Endothelial cell of umbilical vein (primary cell): ENCODE measurements around the gene FREM1. TPM values are rescaled to one million over a fixed set of nuclear protein-coding genes. Genes with fewer than 3 reads are reported as not detected.

Experiments
- BruUV-seq: library from RNA; stranded (reverse); fragments of 400-500 nt; replicated peaks from 2 replicates; lab custom pipeline; 2021; lab: Mats Ljungman, UMichigan
- CTCF ChIA-PET: fragments of 300-600, 350-600 bp; sonication (Branson Sonifier 250); formaldehyde crosslinking; loops from one replicate; lab custom pipeline; 2021; ENCODE audit warnings: antibody characterized with exemption, inconsistent platforms; lab: Charles Lee
- POLR2A ChIA-PET: fragments of 300-600, 350-600 bp; sonication (Branson Sonifier 250); formaldehyde crosslinking; loops from one replicate; lab custom pipeline; 2021; ENCODE audit warnings: antibody characterized with exemption, inconsistent platforms; lab: Charles Lee
- DNase-seq: peaks from one replicate; pipeline ENCODE4 v3.0.0-alpha.2; 2011; ENCODE audit warnings: low read depth, low spot score
- FAIRE-seq: peaks from 2 replicates; lab custom pipeline; 2011; peaks lifted over from hg19 to GRCh38; lab: Jason Lieb, UNC
- H2AFZ ChIP-seq: 2 replicates; pipeline ENCODE4 v1.6.0; 2012; ENCODE audit warnings: low read depth, low read length, control low read depth, inconsistent platforms
- H3K27ac ChIP-seq: 2 replicates; pipeline ENCODE4 v1.5.1; 2011; ENCODE audit warnings: low read depth, mild to moderate bottlenecking, control low read depth, low read length, moderate library complexity; ENCODE audit not compliant: insufficient read depth
- H3K27me3 ChIP-seq, 2 experiments: 2 replicates each; pipeline versions ENCODE4 v1.6.0 to v1.6.1; 2011; ENCODE audit warnings: low read length in 2 of 2, mixed read lengths in 1 of 2; ENCODE audit not compliant: control insufficient read depth in 2 of 2, insufficient read depth in 2 of 2
- H3K36me3 ChIP-seq, 2 experiments: 2 replicates in 1 of 2; 3 replicates in 1 of 2; pipeline ENCODE4 v1.5.1; 2011; ENCODE audit warnings: low read length in 2 of 2, mild to moderate bottlenecking in 1 of 2, moderate library complexity in 1 of 2; ENCODE audit not compliant: control insufficient read depth in 2 of 2, insufficient read depth in 2 of 2; ENCODE audit errors: extremely low read depth in 1 of 2
- H3K4me1 ChIP-seq: 3 replicates; pipeline ENCODE4 v1.5.1; 2011; ENCODE audit warnings: mild to moderate bottlenecking, low read length; ENCODE audit not compliant: control insufficient read depth, insufficient read depth; ENCODE audit errors: extremely low read depth
- H3K4me2 ChIP-seq: 2 replicates; pipeline ENCODE4 v1.6.1; 2011; ENCODE audit warnings: low read length, control low read depth, mixed read lengths; ENCODE audit not compliant: insufficient read depth
- H3K4me3 ChIP-seq, 3 experiments: fragments of 200-600 bp in 1 of 3; sonication (generic), shearing (Covaris generic) in 1 of 3; replicated peaks in 1 of 3; 2 replicates each; pipeline ENCODE4 v1.5.1; 2011 to 2016; ENCODE audit warnings: control low read depth in 3 of 3, low read length in 3 of 3, mild to moderate bottlenecking in 2 of 3, inconsistent platforms in 1 of 3, low read depth in 1 of 3, moderate library complexity in 1 of 3; ENCODE audit not compliant: insufficient read depth in 1 of 3
- H3K79me2 ChIP-seq: 2 replicates; pipeline ENCODE4 v1.6.0; 2012; ENCODE audit warnings: low read length, inconsistent platforms; ENCODE audit not compliant: control insufficient read depth, insufficient read depth
- H3K9ac ChIP-seq: replicated peaks from 2 replicates; pipeline ENCODE3; 2011; ENCODE audit warnings: low read length, control low read depth; ENCODE audit not compliant: insufficient read depth; ENCODE audit errors: extremely low read depth
- H3K9me1 ChIP-seq: replicated peaks from 3 replicates; pipeline ENCODE4 v1.6.0; 2011; ENCODE audit warnings: mild to moderate bottlenecking, low read length; ENCODE audit not compliant: control insufficient read depth, insufficient read depth; ENCODE audit errors: extremely low read depth
- H3K9me3 ChIP-seq: replicated peaks from 2 replicates; pipeline ENCODE4 v1.5.1; 2012; ENCODE audit warnings: low read length, inconsistent platforms; ENCODE audit not compliant: control insufficient read depth, insufficient read depth
- H4K20me1 ChIP-seq: replicated peaks from 2 replicates; pipeline ENCODE3; 2011; ENCODE audit warnings: mild to moderate bottlenecking, low read length; ENCODE audit not compliant: control insufficient read depth, insufficient read depth; ENCODE audit errors: extremely low read depth
- CTCF ChIP-seq, 2 donors: IDR thresholded peaks; 1 replicate in 1 of 2; 2 replicates in 1 of 2; pipeline ENCODE4 v1.5.1; 2011; ENCODE audit warnings: low read length in 2 of 2, mild to moderate bottlenecking in 2 of 2, moderate library complexity in 2 of 2, control low read depth in 1 of 2, inconsistent platforms in 1 of 2, low read depth in 1 of 2; ENCODE audit not compliant: insufficient read depth in 1 of 2; ENCODE audit errors: extremely low read depth in 1 of 2
- EZH2 ChIP-seq: IDR thresholded peaks from 2 replicates; pipeline ENCODE4 v1.6.1; 2012; ENCODE audit warnings: borderline replicate concordance, low read depth, mild to moderate bottlenecking, moderate library complexity, low read length, inconsistent platforms; ENCODE audit not compliant: severe bottlenecking
- FOS ChIP-seq: IDR thresholded peaks from 2 replicates; pipeline ENCODE4 v1.6.1; 2011; ENCODE audit warnings: mild to moderate bottlenecking, low read length, moderate library complexity, borderline replicate concordance; ENCODE audit not compliant: insufficient read depth
- GATA2 ChIP-seq: IDR thresholded peaks from 2 replicates; pipeline ENCODE4 v1.7.0; 2011; ENCODE audit warnings: low read depth, mild to moderate bottlenecking, moderate library complexity, mixed read lengths, low read length; ENCODE audit not compliant: insufficient read length, insufficient read depth
- JUN ChIP-seq: IDR thresholded peaks from 2 replicates; pipeline ENCODE4 v1.6.1; 2011; ENCODE audit warnings: borderline replicate concordance, low read depth; ENCODE audit not compliant: insufficient read length, insufficient read depth
- MYC ChIP-seq: IDR thresholded peaks from one replicate; pipeline ENCODE4 v1.6.1; 2011; ENCODE audit warnings: mild to moderate bottlenecking, low read depth, low read length
- POLR2A ChIP-seq: IDR thresholded peaks from 2 replicates; pipeline ENCODE4 v1.6.1; 2012; ENCODE audit warnings: low read depth, mild to moderate bottlenecking, control low read depth, low read length
- POLR2AphosphoS5 ChIP-seq: IDR thresholded peaks from 2 replicates; pipeline ENCODE4 v1.6.1; 2012; ENCODE audit warnings: low read depth, mild to moderate bottlenecking, control low read depth, low read length, moderate library complexity; ENCODE audit not compliant: insufficient read depth
- dilution Hi-C: fragments of 300-500 bp; cut with MboI; formaldehyde crosslinking; loops from one replicate; pipeline ENCODE4 v1.15.0; 2019; ENCODE audit warnings: low sequenced_read_pairs; ENCODE audit not compliant: extremely low pct_ligation_motif_present
- intact Hi-C: fragments of 100-400 bp; cut with micrococcal nuclease; formaldehyde crosslinking; loops from one replicate; pipeline ENCODE4 v1.10.0; 2022
- polyA plus RNA-seq, 4 experiments: library from polyadenylated mRNA; depleted of rRNA in 3 of 4; stranded (reverse) in 3 of 4; unstranded in 1 of 4; fragments of >200 nt; gene quantifications; 2 replicates each; pipeline versions ENCODE4 v1.2.1 to v1.2.3, GENCODE V29; 2011 to 2012; ENCODE audit warnings: missing spikeins in 1 of 4
- total RNA-seq: library from RNA; stranded (reverse); gene quantifications from 2 replicates; pipeline ENCODE4 v1.2.3, GENCODE V29; 2021
- TF ChIP-seq, protein P1 (sequence below): IDR thresholded peaks from 2 replicates; pipeline ENCODE4 v1.6.1; 2011; ENCODE audit not compliant: insufficient read depth, insufficient read length

FREM1 gene
- total and polyA plus RNA-seq, 2 donors (not counting 3 experiments of a cell fraction or from before 2014, with no cell fraction given) = 0.10 to 0.29 TPM

- H3K9me1 ChIP-seq = no peaks in the 10 kb centered on the region
- no peak overlapping the region for H3K9ac ChIP-seq
- DNase-seq (no peak), FAIRE-seq (no peak)
- H3K79me2 ChIP-seq = no peaks in the 10 kb centered on the region
- no peaks in the 10 kb centered on the region for H4K20me1 ChIP-seq
- dilution Hi-C loops = no loop called here
- H3K4me2 ChIP-seq = no peak overlapping the region
- no peak overlapping the region for H2AFZ ChIP-seq
- intact Hi-C loops = no loop called here
- no peaks in the 10 kb centered on the region for H3K36me3 ChIP-seq
- no peak overlapping the region for H3K27ac ChIP-seq
- no peak overlapping the region for H3K4me3 ChIP-seq
- H3K4me1 ChIP-seq = peaks cover 7% of the 10 kb centered on the region
- BruUV-seq = no TSS peak
- TF ChIP-seq POLR2AphosphoS5 (no peak), GATA2 (no peak), CTCF (IDR thresholded peaks at IDR 0.05; ENCODE audit: extremely low read depth in 1 of 2, insufficient read depth in 1 of 2, low read depth in 1 of 2, low read length in 2 of 2) (no peak), POLR2A (no peak), MYC (no peak), EZH2 (no peak), FOS (no peak), JUN (no peak)
- TF ChIP-seq, protein P1, sequence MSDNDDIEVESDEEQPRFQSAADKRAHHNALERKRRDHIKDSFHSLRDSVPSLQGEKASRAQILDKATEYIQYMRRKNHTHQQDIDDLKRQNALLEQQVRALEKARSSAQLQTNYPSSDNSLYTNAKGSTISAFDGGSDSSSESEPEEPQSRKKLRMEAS = no peak
- ChIA-PET CTCF (interaction anchor here (1.5 kb wide), 1 partner anchor 7 kb away, joined by 3 read pairs; no protein-coding TSS in a partner anchor), POLR2A (no interaction called here)
- no peaks in the 10 kb centered on the region for H3K9me3 ChIP-seq
- peaks cover 0 to 2% of the 10 kb centered on the region in 2 experiments for H3K27me3 ChIP-seq
Measured at GRCh38 chr9:14864309-14864708, 45.9 kb downstream of the FREM1 start.
